ENCODE data around the gene TXNRD1.

Gene TXNRD1

DNA sequence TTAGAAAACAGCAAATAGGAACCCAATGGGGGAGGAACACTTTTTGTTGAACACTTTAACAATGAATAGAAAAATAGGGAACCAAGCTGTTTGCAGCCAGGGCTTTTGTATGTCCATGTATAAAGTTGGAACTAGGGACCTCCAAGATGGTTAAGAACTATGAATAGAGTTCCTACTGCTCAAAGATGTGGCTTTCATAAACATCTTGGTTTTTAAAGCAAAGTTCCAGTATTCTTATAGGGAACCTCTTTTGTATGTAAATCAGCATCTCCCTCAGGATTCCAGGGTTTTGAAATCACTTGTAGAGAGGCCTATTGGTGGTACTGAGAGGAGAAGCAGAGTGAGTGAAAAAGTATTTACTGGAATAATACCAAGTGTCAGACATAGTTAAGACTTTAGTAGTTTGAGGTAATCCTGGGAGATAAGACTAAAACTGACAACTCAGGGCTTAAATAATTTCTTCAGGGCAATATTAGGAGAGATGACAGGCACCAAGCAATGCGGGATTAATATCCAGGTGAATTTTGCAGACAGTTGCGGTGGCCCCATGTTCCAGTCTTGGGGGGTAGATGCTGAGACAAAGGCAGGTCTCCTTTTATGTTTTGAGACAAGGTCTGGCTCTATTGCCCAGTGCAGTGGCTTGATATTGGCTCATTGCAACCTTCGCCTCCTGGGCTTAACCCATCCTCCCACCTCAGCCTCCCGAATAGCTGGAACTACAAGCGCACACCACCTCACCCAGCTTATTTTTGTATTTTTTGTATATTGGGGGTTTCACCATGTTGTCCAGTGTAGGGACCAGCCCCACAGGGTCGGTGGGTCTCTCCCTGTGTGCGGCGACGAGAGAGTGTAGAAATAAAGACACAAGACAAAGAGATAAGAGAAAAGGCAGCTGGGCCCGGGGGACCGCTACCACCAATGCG lies 77.6 kb downstream of the TXNRD1 start:
- peak overlapping the region in 1 of 2 donors; percentile 19 for H3K4me3 ChIP-seq (replicated peaks in 1 of 2; ENCODE audit: low read depth in 2 of 2, low read length in 2 of 2)
- TF ChIP-seq, protein P1, sequence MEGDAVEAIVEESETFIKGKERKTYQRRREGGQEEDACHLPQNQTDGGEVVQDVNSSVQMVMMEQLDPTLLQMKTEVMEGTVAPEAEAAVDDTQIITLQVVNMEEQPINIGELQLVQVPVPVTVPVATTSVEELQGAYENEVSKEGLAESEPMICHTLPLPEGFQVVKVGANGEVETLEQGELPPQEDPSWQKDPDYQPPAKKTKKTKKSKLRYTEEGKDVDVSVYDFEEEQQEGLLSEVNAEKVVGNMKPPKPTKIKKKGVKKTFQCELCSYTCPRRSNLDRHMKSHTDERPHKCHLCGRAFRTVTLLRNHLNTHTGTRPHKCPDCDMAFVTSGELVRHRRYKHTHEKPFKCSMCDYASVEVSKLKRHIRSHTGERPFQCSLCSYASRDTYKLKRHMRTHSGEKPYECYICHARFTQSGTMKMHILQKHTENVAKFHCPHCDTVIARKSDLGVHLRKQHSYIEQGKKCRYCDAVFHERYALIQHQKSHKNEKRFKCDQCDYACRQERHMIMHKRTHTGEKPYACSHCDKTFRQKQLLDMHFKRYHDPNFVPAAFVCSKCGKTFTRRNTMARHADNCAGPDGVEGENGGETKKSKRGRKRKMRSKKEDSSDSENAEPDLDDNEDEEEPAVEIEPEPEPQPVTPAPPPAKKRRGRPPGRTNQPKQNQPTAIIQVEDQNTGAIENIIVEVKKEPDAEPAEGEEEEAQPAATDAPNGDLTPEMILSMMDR (IDR thresholded peaks at IDR 0.05; ENCODE audit: low read depth, low read length) = no peak
- peak; percentile 48 to 63 for DNase-seq (ENCODE audit: low read depth in 2 of 2)

DNA sequence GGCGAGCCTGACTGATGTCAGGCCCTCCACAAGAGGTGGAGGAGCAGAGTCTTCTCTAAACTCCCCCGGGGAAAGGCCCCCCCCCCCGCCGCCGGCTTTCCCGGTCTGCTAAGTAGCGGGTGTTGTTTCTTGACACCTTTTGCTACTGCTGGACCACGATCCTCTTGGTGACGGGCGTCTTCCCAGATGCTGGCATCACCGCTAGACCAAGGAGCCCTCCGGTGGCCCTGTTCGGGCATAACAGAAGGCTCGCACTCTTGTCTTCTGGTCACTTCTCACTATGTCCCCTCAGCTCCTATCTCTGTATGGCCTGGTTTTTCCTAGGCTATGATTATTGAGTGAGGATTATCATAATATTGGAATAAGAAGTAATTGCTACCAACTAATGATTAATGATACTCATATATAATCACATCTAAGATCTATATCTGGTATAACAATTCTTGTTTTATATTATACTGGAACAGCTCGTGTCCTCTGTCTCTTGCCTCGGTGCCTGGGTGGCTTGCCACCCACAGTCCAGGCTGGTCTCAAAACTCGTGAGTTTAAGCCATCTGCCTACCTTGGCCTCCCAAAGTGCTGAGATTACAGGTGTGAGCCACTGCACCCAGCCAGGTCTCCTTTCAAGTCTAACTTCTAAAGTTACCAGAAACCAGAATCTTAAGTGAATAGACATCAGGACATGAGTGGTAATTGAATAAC lies 78.7 kb downstream of the TXNRD1 start:
- H3K4me3 ChIP-seq (replicated peaks in 1 of 2; ENCODE audit: low read depth in 2 of 2, low read length in 2 of 2) = peak overlapping the region in 1 of 2 donors; percentile 11
- TF ChIP-seq, protein P1 (IDR thresholded peaks at IDR 0.05; ENCODE audit: low read depth, low read length) = peak; percentile 47
- DNase-seq (ENCODE audit: low read depth in 2 of 2) = peak; percentile 61 to 69

DNA sequence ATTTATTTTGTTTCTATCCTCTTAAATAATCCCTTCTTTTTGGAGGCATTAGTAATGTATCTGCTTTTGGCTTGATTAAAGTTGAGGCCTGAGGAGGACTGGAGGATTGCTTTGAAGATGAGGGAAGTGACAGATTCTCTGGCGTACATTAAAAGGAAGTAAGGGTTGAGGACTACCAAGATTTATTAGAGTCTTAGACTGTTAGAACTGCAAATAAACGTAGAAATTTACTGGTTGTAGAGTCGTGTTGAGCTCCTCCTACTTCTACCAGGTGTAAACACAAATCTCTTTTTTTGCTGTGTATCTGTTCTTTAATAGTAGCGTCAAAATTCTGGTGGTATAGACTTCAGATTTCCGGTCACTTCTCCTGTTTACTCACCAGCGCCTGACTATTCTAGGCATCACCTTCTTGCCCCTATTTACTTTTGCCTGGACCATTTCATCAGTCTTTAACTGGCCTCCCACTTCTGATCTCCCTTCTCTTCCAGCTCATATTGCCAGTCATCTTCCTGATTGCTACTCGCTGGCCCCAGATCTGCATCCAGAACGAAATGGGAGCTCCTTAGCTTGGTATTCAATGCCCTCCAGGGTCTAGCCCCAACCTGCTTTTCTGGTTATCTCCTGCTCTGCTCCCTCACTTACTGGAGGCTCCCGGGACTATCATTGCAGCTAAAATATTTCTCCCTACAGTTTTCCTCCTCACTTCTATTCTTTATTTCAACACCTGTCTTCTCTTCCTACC lies 79.5 kb downstream of the TXNRD1 start:
- peak in 1 of 2 donors; percentile 21 for DNase-seq (ENCODE audit: low read depth in 2 of 2)
- H3K4me3 ChIP-seq (replicated peaks in 1 of 2; ENCODE audit: low read depth in 2 of 2, low read length in 2 of 2) = peak overlapping the region in 1 of 2 donors; percentile 26
- TF ChIP-seq, protein P1 (IDR thresholded peaks at IDR 0.05; ENCODE audit: low read depth, low read length) = no peak

DNA sequence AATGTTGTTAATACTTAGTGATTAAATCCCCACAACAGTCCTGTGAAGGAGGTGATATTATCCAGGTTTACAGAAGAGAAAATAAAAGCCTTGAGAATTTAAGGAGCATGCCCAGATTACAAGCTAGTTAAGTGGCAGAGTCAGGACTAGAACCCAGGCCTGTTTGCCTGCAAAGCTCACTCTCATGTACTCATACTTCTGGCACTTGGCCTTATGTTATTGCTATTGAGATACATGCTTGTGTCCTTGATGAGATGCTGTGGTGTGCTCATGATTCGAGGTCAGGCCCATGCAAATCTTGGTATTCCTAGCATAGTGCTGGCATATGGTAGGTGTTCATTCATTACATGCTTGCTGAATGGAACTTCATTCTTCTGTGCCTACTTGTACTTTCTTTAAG lies 80.4 kb downstream of the TXNRD1 start:
- DNase-seq (ENCODE audit: low read depth in 2 of 2) = peak in 1 of 2 donors; percentile 55
- TF ChIP-seq, protein P1 (IDR thresholded peaks at IDR 0.05; ENCODE audit: low read depth, low read length) = no peak
- no peak overlapping the region for H3K4me3 ChIP-seq (replicated peaks in 1 of 2; ENCODE audit: low read depth in 2 of 2, low read length in 2 of 2)

DNA sequence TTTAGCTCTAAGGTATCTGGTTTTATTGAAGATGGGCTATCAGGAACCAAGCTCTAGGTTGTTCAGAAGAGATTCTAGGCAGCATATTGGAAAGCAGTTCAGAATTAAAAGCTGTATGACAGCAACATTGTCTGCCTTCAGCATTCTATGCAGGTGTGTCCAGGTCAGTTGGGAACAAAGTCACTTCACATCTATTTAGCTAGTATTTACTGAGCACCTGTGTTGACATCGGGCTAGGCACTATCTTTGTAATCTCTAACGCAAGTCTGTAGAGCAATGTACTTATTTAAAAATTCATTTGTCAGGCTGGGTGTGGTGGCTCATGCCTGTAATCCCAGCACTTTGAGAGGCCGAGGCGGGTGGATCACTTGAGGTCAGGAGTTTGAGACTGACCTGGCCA lies 81.1 kb downstream of the TXNRD1 start:
- peak overlapping the region in 1 of 2 donors; percentile 6 for H3K4me3 ChIP-seq (replicated peaks in 1 of 2; ENCODE audit: low read depth in 2 of 2, low read length in 2 of 2)
- DNase-seq (ENCODE audit: low read depth in 2 of 2) = peak in 1 of 2 donors; percentile 14

More for the DNA sequence above, 81.1 kb downstream of the TXNRD1 start:
- TF ChIP-seq, protein P1 (IDR thresholded peaks at IDR 0.05; ENCODE audit: low read depth, low read length) = no peak

Measured in cardiac fibroblast (primary cell).